KMS-11 (cell line): ENCODE measurements around the gene GATA3.

Experiments
- H2AFZ ChIP-seq: fragments of 200-600 bp; sonication (generic); 2 replicates; pipeline ENCODE4 v1.6.1; 2016; ENCODE audit warnings: antibody characterized with exemption, mixed run types, low read depth
- H3K27ac ChIP-seq: fragments of 200-600 bp; sonication (generic); 2 replicates; pipeline ENCODE4 v1.6.1; 2016; ENCODE audit warnings: mild to moderate bottlenecking, mixed run types
- H3K27me3 ChIP-seq: fragments of 200-600 bp; sonication (generic); 2 replicates; pipeline ENCODE4 v1.6.1; 2017; ENCODE audit warnings: mild to moderate bottlenecking, low read depth, mixed run types, moderate library complexity; ENCODE audit not compliant: insufficient read depth
- H3K36me3 ChIP-seq: fragments of 200-600 bp; sonication (generic); 2 replicates; pipeline ENCODE4 v1.6.1; 2017; ENCODE audit warnings: mild to moderate bottlenecking, mixed run types; ENCODE audit not compliant: insufficient read depth
- H3K4me1 ChIP-seq: fragments of 200-600 bp; sonication (generic); 2 replicates; pipeline ENCODE4 v1.6.1; 2016; ENCODE audit warnings: mild to moderate bottlenecking, low read depth, mixed run types; ENCODE audit not compliant: poor library complexity, severe bottlenecking
- H3K4me2 ChIP-seq: fragments of 200-600 bp; sonication (generic); 2 replicates; pipeline ENCODE4 v1.7.0; 2016; ENCODE audit warnings: mild to moderate bottlenecking, mixed run types
- H3K4me3 ChIP-seq: fragments of 200-600 bp; sonication (generic); IDR thresholded peaks from 2 replicates; pipeline ENCODE4 v1.6.1; 2017; ENCODE audit warnings: low read depth, low read length, mixed read lengths; ENCODE audit not compliant: insufficient read depth
- H3K79me2 ChIP-seq: fragments of 200-600 bp; sonication (generic); 2 replicates; pipeline ENCODE4 v1.6.1; 2016; ENCODE audit warnings: low read depth, mixed run types; ENCODE audit not compliant: insufficient read depth
- H3K9ac ChIP-seq: fragments of 200-600 bp; sonication (generic); 2 replicates; pipeline ENCODE4 v1.6.1; 2016; ENCODE audit warnings: mild to moderate bottlenecking, mixed run types
- H4K20me1 ChIP-seq: fragments of 200-600 bp; sonication (generic); 2 replicates; pipeline ENCODE4 v1.6.1; 2016; ENCODE audit warnings: mild to moderate bottlenecking, mixed run types; ENCODE audit not compliant: insufficient read depth
- CTCF ChIP-seq: fragments of 200-600 bp; sonication (generic); conservative IDR thresholded peaks from 2 replicates; pipeline ENCODE4 v1.6.1; 2017; ENCODE audit warnings: low read depth, mild to moderate bottlenecking, antibody characterized with exemption, low read length, moderate library complexity, mixed read lengths

The GATA3 gene

GRCh38 chr10:8040651-8041050 is 13.8 kb upstream of the GATA3 start:
- no peak overlapping the region for H3K9ac ChIP-seq
- peaks cover 2% of the 10 kb centered on the region; the same call in 1 of the 2 replicates for H3K27me3 ChIP-seq
- H3K79me2 ChIP-seq: no peaks in the 10 kb centered on the region
- no peak overlapping the region for H3K4me3 ChIP-seq
- H3K4me2 ChIP-seq: no peak overlapping the region
- no peak overlapping the region for H3K27ac ChIP-seq
- no peak overlapping the region for H2AFZ ChIP-seq
- no peaks in the 10 kb centered on the region for H3K4me1 ChIP-seq
- TF ChIP-seq CTCF: no peak
- H4K20me1 ChIP-seq: no peaks in the 10 kb centered on the region
- H3K36me3 ChIP-seq: no peaks in the 10 kb centered on the region

- Histone ChIP-seq H3K4me1 (no peaks in the 10 kb centered on the region), H3K4me2 (no peak overlapping the region), H3K36me3 (no peaks in the 10 kb centered on the region), H3K27ac (no peak overlapping the region), H3K79me2 (no peaks in the 10 kb centered on the region), H2AFZ (no peak overlapping the region), H3K9ac (no peak overlapping the region), H4K20me1 (no peaks in the 10 kb centered on the region), H3K27me3 (peaks cover 10% of the 10 kb centered on the region; the same call in 1 of the 2 replicates), H3K4me3 (no peak overlapping the region)
- TF ChIP-seq CTCF: no peak
Measured at GRCh38 chr10:8041284-8041991, 13.1 kb upstream of the GATA3 start.

GRCh38 chr10:8041992-8042720 is 12.3 kb upstream of the GATA3 start:
- Histone ChIP-seq H3K4me1 (no peaks in the 10 kb centered on the region), H3K27ac (no peak overlapping the region), H3K4me2 (no peak overlapping the region), H4K20me1 (no peaks in the 10 kb centered on the region), H3K9ac (no peak overlapping the region), H3K27me3 (peaks cover 10% of the 10 kb centered on the region; the same call in 1 of the 2 replicates), H3K4me3 (no peak overlapping the region), H2AFZ (no peak overlapping the region), H3K79me2 (no peaks in the 10 kb centered on the region), H3K36me3 (no peaks in the 10 kb centered on the region)
- no peak for TF ChIP-seq CTCF

- Histone ChIP-seq H2AFZ (no peak overlapping the region), H3K4me2 (no peak overlapping the region), H3K79me2 (no peaks in the 10 kb centered on the region), H3K27ac (no peak overlapping the region), H3K4me1 (no peaks in the 10 kb centered on the region), H3K4me3 (no peak overlapping the region), H3K36me3 (no peaks in the 10 kb centered on the region), H3K9ac (no peak overlapping the region), H4K20me1 (no peaks in the 10 kb centered on the region), H3K27me3 (peaks cover 10% of the 10 kb centered on the region; the same call in 1 of the 2 replicates)
- no peak for TF ChIP-seq CTCF
Measured at GRCh38 chr10:8042721-8043568, 11.5 kb upstream of the GATA3 start.
